Activated B cell treated with CpG ODN at 0.5 μM for 24 hours (primary cell): ENCODE results near the gene ZNF433. TPM values are rescaled to one million over a fixed set of nuclear protein-coding genes. Genes with fewer than 3 reads are reported as not detected.

Experiments
- ATAC-seq: fragments of 200-7000 bp; cut with Tn5 transposase; one replicate; pipeline ENCODE4 v1.10.0; 2021; ENCODE audit warnings: low read depth, mild to moderate bottlenecking, moderate library complexity
- CTCF ChIA-PET: fragments of 350-600 bp; sonication (Branson Sonifier 250); formaldehyde crosslinking; loops from one replicate; lab custom pipeline; 2021; ENCODE audit warnings: antibody characterized with exemption; lab: Charles Lee
- POLR2A ChIA-PET: fragments of 350-600 bp; sonication (Branson Sonifier 250); formaldehyde crosslinking; loops from one replicate; lab custom pipeline; 2021; ENCODE audit warnings: antibody characterized with exemption; lab: Charles Lee
- DNase-seq: peaks from one replicate; pipeline ENCODE4 v3.0.0; 2022
- H3K27ac Mint-ChIP-seq: one replicate; pipeline ENCODE4 v1.8.0; 2020; ENCODE audit warnings: mixed read lengths
- H3K27me3 Mint-ChIP-seq: one replicate; pipeline ENCODE4 v1.8.0; 2021; ENCODE audit warnings: mixed read lengths
- H3K36me3 Mint-ChIP-seq: one replicate; pipeline ENCODE4 v1.8.0; 2021; ENCODE audit warnings: low read depth, mixed read lengths
- H3K4me1 Mint-ChIP-seq: one replicate; pipeline ENCODE4 v1.8.0; 2021; ENCODE audit warnings: mixed read lengths
- H3K4me3 Mint-ChIP-seq: one replicate; pipeline ENCODE4 v1.8.0; 2020; ENCODE audit warnings: mild to moderate bottlenecking, mixed read lengths
- H3K9me3 Mint-ChIP-seq: one replicate; pipeline ENCODE4 v1.8.0; 2020; ENCODE audit warnings: mixed read lengths
- CTCF ChIP-seq: fragments of 200-600 bp; IDR thresholded peaks from one replicate; pipeline ENCODE4 v1.8.0; 2022; ENCODE audit warnings: antibody characterized with exemption, mild to moderate bottlenecking
- intact Hi-C: fragments of 100-400 bp; cut with micrococcal nuclease; formaldehyde crosslinking; loops from one replicate; pipeline ENCODE4 v1.15.1; 2024
- total RNA-seq: library from RNA; stranded (reverse); gene quantifications from 2 replicates; pipeline ENCODE4 v1.2.3, GENCODE V29; 2022

ZNF433 gene
- total RNA-seq, 1 donor from 2014 or later: 8.6 TPM

- intact Hi-C loops: loop anchor here (2.0 to 10.0 kb wide), 4 partner anchors 48 to 566 kb away; partner anchors contain the start of genes ZNF433, ZNF440, ZNF564 and ZNF878
- peaks cover 40% of the 10 kb centered on the region for H3K4me1 Mint-ChIP-seq
- DNase-seq: no peak
- no peaks in the 10 kb centered on the region for H3K27me3 Mint-ChIP-seq
- peak overlapping the region; percentile 99 for H3K4me3 Mint-ChIP-seq
- H3K36me3 Mint-ChIP-seq: peaks cover 14% of the 10 kb centered on the region
- TF ChIP-seq CTCF: peak; percentile 62
- ATAC-seq: no peak
- peak overlapping the region; percentile 97 for H3K27ac Mint-ChIP-seq
- ChIA-PET CTCF (interaction anchor here (0.9 to 5.2 kb wide), 11 partner anchors 10 to 191 kb away, joined by 3 to 84 read pairs (median 3); partner anchors contain the start of genes ZNF136, ZNF20, ZNF491 and ZNF625), POLR2A (interaction anchor here (0.6 to 6.5 kb wide), 15 partner anchors 8 to 804 kb away, joined by 3 to 101 read pairs (median 6); partner anchors contain the start of genes ZNF20, ZNF433, ZNF440 and ZNF491)
- no peaks in the 10 kb centered on the region for H3K9me3 Mint-ChIP-seq
Measured at GRCh38 chr19:11989112-11989456, 46.4 kb downstream of the ZNF433 start.

DNA sequence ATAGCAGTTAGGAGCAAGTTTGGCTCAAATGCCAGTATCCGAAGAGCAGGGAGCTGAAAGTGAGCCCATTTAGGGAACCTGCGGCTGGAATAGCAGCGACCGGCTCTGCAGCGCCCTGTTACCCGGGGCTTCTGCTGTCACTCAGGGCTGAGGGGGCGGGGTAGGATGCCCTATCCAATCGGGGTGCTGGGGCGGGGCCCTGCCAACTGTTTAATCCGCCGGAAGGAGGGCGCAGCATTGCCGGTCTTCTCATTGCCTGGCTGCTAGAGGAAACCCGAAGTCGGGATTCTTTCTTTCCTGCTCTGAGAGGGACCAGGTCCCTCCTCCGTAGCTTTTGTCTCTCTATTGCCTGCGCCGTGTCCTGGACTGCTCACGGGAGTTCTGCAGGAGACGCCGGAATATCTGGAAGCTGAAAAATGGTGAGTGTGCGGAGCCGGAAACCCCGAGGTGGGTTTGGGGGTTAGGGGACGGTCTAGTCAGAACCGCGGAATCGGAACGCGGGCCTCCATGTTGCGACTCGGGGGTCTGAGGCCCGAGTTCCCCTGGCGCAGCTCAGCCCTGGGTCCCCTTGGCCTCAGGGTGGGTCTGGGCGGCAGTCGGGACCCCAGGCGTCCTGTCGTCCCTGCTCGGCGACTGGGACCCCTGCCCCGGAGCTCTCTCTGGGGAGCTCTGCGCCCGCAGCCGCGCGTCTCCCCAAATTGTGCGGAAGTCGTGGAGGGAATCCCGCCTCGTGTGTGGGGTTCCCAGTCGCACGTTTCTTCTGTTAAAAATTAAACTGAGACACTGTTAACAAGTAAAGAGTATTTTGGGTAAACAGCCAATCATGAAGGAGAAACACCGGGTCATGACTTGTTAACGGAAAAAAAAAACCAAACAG is 47.8 kb downstream of the ZNF433 start:
- H3K27me3 Mint-ChIP-seq: no peaks in the 10 kb centered on the region
- intact Hi-C loops: loop anchor here (1.0 to 10.0 kb wide), 10 partner anchors 13 to 567 kb away; partner anchors contain the start of genes ZNF20, ZNF433, ZNF440 and ZNF564
- peaks cover 31% of the 10 kb centered on the region for H3K4me1 Mint-ChIP-seq
- DNase-seq (peak; percentile 85), ATAC-seq (peak; percentile 96)
- TF ChIP-seq CTCF: no peak
- POLR2A ChIA-PET: interaction anchor here (0.7 to 6.5 kb wide), 18 partner anchors 13 to 348 kb away, joined by 3 to 101 read pairs (median 7); partner anchors contain the start of genes ZNF20, ZNF433, ZNF491 and ZNF625
- CTCF ChIA-PET: interaction anchor here (0.7 to 5.2 kb wide), 10 partner anchors 15 to 190 kb away, joined by 3 to 84 read pairs (median 10); partner anchors contain the start of genes ZNF20, ZNF440, ZNF491 and ZNF700
- peaks cover 14% of the 10 kb centered on the region for H3K36me3 Mint-ChIP-seq
- H3K4me3 Mint-ChIP-seq: peak overlapping the region; percentile 99
- peak overlapping the region; percentile 97 for H3K27ac Mint-ChIP-seq
- no peaks in the 10 kb centered on the region for H3K9me3 Mint-ChIP-seq

DNA sequence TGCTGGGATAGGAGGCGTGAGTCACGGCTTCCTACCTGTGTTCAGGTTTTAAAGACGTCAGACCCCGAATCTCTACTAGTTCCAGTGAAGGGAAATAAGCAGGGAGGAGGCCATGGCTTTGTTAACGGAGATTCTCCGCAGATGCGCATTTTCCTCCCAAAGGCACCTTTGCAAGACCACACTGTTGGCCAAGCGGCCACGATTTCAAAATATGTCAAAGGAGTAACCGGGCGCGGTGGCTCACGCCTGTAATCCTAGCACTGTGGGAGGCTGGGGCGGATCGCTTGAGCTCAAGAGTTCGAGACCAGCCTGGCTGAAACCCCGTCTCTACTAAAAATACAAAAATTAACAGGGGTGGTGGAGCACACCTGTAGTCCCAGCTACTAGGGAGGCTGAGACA is 48.7 kb downstream of the ZNF433 start:
- no peak for ATAC-seq
- TF ChIP-seq CTCF: no peak
- DNase-seq: no peak
- H3K27me3 Mint-ChIP-seq: no peaks in the 10 kb centered on the region
- intact Hi-C loops: loop anchor here (5.0 to 10.0 kb wide), 3 partner anchors 51 to 568 kb away; partner anchors contain the start of genes ZNF433, ZNF440 and ZNF564
- peaks cover 25% of the 10 kb centered on the region for H3K4me1 Mint-ChIP-seq
- no peak overlapping the region for H3K27ac Mint-ChIP-seq
- peaks cover 4% of the 10 kb centered on the region for H3K9me3 Mint-ChIP-seq
- no peak overlapping the region for H3K4me3 Mint-ChIP-seq
- CTCF ChIA-PET: interaction anchor here (0.7 to 5.2 kb wide), 4 partner anchors 23 to 189 kb away, joined by 3 to 84 read pairs (median 46); partner anchors contain the start of genes ZNF491, ZNF700 and ZNF763
- POLR2A ChIA-PET: interaction anchor here (0.7 to 6.5 kb wide), 8 partner anchors 23 to 1036 kb away, joined by 3 to 101 read pairs (median 11); partner anchors contain the start of genes ZNF20, ZNF491, ZNF700 and ZNF763
- H3K36me3 Mint-ChIP-seq: peaks cover 14% of the 10 kb centered on the region

DNA sequence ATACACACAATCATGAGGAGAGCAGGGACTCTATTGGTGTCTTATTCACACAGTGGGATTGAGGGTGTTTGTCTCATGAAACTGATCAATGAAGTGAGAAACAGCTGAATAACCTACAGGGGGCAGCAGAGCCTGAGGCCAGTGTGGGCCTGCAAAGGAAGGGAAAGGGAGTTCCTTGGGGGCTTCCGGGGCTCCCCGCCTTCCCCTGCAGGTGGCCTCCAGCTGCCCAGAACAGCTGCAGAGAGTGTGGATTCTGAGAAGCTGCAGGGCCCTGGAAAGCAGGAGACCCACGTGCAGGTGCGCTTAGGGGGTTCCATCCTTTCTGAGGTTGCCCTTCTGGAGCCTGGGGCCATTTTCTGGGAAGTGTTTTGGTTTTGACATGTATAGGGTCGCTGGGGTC is 50.5 kb downstream of the ZNF433 start:
- peaks cover 4% of the 10 kb centered on the region for H3K9me3 Mint-ChIP-seq
- H3K4me3 Mint-ChIP-seq: no peak overlapping the region
- POLR2A ChIA-PET: interaction anchor here (1.5 kb wide), 1 partner anchor 61 kb away, joined by 5 read pairs; no protein-coding TSS in a partner anchor
- H3K4me1 Mint-ChIP-seq: peaks cover 19% of the 10 kb centered on the region
- intact Hi-C loops: loop anchor here (5.0 to 10.0 kb wide), 3 partner anchors 52 to 570 kb away; partner anchors contain the start of genes ZNF433, ZNF440 and ZNF564
- no peaks in the 10 kb centered on the region for H3K27me3 Mint-ChIP-seq
- H3K27ac Mint-ChIP-seq: no peak overlapping the region
- DNase-seq: no peak
- H3K36me3 Mint-ChIP-seq: peaks cover 13% of the 10 kb centered on the region
- CTCF ChIA-PET: interaction anchor here (1.0 kb wide), 1 partner anchor 21 kb away, joined by 8 read pairs; the partner anchor contains the start of gene ZNF763
- TF ChIP-seq CTCF: no peak
- no peak for ATAC-seq
